Activated CD4-positive, alpha-beta T cell treated with anti-CD3 and anti-CD28 coated beads for 48 hours (primary cell): ENCODE measurements around the gene RAB40A.

Experiments
- DNase-seq: peaks from one replicate; pipeline ENCODE4 v3.0.0-alpha.2; 2020

The RAB40A gene

GRCh38 chrX:103460001-103460755, 59.1 kb downstream of the RAB40A start:
- DNase-seq = peak; percentile 16

GRCh38 chrX:103453655-103454054, 65.6 kb downstream of the RAB40A start:
- DNase-seq = no peak
